H9 (cell line): ENCODE measurements around the gene LYPLA2. TPM values are rescaled to one million over a fixed set of nuclear protein-coding genes. Genes with fewer than 3 reads are reported as not detected.
"Not testable (repeated sequence)": the region's sequence is repeated elsewhere in the genome, so short reads cannot be mapped to it uniquely, and the experiment has no call there.

Source experiments
- DNase-seq: peaks from one replicate; pipeline ENCODE4 v3.0.0-alpha.2; 2017
- H2AFZ ChIP-seq: one replicate; pipeline ENCODE4 v1.6.1; 2013; ENCODE audit warnings: mild to moderate bottlenecking, low read length, control low read depth, moderate library complexity
- H2AK5ac ChIP-seq: 2 replicates; pipeline ENCODE4 v1.6.1; 2013; ENCODE audit warnings: low read length, control low read depth, mixed read lengths; ENCODE audit not compliant: insufficient read length
- H2BK120ac ChIP-seq: one replicate; pipeline ENCODE4 v1.6.1; 2013; ENCODE audit warnings: low read depth, mild to moderate bottlenecking, low read length, control low read depth, inconsistent platforms; ENCODE audit not compliant: poor library complexity, severe bottlenecking
- H2BK12ac ChIP-seq: 2 replicates; pipeline ENCODE4 v1.6.1; 2013; ENCODE audit warnings: low read length, control low read depth, mixed read lengths, low read depth; ENCODE audit not compliant: insufficient read length
- H2BK15ac ChIP-seq: 2 replicates; pipeline ENCODE4 v1.6.1; 2013; ENCODE audit warnings: low read depth, low read length, control low read depth
- H2BK20ac ChIP-seq: one replicate; pipeline ENCODE4 v1.6.1; 2013; ENCODE audit warnings: low read depth, mild to moderate bottlenecking, low read length, control low read depth, inconsistent platforms; ENCODE audit not compliant: poor library complexity, severe bottlenecking
- H2BK5ac ChIP-seq: 2 replicates; pipeline ENCODE4 v1.6.1; 2013; ENCODE audit warnings: low read length, control low read depth, mixed read lengths; ENCODE audit not compliant: insufficient read length
- H3K14ac ChIP-seq: 2 replicates; pipeline ENCODE4 v1.6.1; 2013; ENCODE audit warnings: low read length, control low read depth; ENCODE audit not compliant: insufficient read depth
- H3K18ac ChIP-seq: 2 replicates; pipeline ENCODE4 v1.6.1; 2013; ENCODE audit warnings: low read depth, mild to moderate bottlenecking, mixed read lengths, low read length, control low read depth; ENCODE audit not compliant: insufficient read length
- H3K23ac ChIP-seq: 2 replicates; pipeline ENCODE4 v1.6.1; 2013; ENCODE audit warnings: low read length, control low read depth, mixed read lengths, low read depth; ENCODE audit not compliant: insufficient read length
- H3K23me2 ChIP-seq: 2 replicates; pipeline ENCODE4 v1.6.1; 2013; ENCODE audit warnings: low read depth, mild to moderate bottlenecking, mixed read lengths, low read length, control low read depth; ENCODE audit not compliant: insufficient read length, poor library complexity, severe bottlenecking
- H3K27ac ChIP-seq: 2 replicates; pipeline ENCODE4 v1.5.1; 2013; ENCODE audit warnings: low read length, control low read depth, mixed read lengths, low read depth; ENCODE audit not compliant: insufficient read length
- H3K27me3 ChIP-seq: 2 replicates; pipeline ENCODE4 v1.6.1; 2013; ENCODE audit warnings: low read length, control low read depth, inconsistent platforms; ENCODE audit not compliant: insufficient read depth
- H3K4ac ChIP-seq: 2 replicates; pipeline ENCODE4 v1.6.1; 2013; ENCODE audit warnings: low read depth, mild to moderate bottlenecking, control low read depth, inconsistent platforms, low read length, moderate library complexity
- H3K4me1 ChIP-seq: 2 replicates; pipeline ENCODE4 v1.6.1; 2013; ENCODE audit warnings: low read length, control low read depth, inconsistent platforms; ENCODE audit not compliant: insufficient read depth
- H3K4me2 ChIP-seq: 2 replicates; pipeline ENCODE4 v1.6.1; 2013; ENCODE audit warnings: low read length, control low read depth, mixed read lengths; ENCODE audit not compliant: insufficient read length, insufficient read depth
- H3K56ac ChIP-seq: 2 replicates; pipeline ENCODE4 v1.6.1; 2013; ENCODE audit warnings: low read depth, mild to moderate bottlenecking, mixed read lengths, low read length, control low read depth; ENCODE audit not compliant: insufficient read length
- H3K79me1 ChIP-seq: 2 replicates; pipeline ENCODE4 v1.6.1; 2013; ENCODE audit warnings: low read depth, mild to moderate bottlenecking, moderate library complexity, low read length, control low read depth, inconsistent platforms; ENCODE audit not compliant: insufficient read depth, poor library complexity, severe bottlenecking
- H3K79me2 ChIP-seq: 2 replicates; pipeline ENCODE4 v1.6.1; 2013; ENCODE audit warnings: low read length, control low read depth, inconsistent platforms; ENCODE audit not compliant: insufficient read depth
- H3K9ac ChIP-seq: 2 replicates; pipeline ENCODE4 v1.6.1; 2013; ENCODE audit warnings: low read length, control low read depth, mixed read lengths; ENCODE audit not compliant: insufficient read length; ENCODE audit errors: extremely low read depth
- H3K9me3 ChIP-seq: one replicate; pipeline ENCODE4 v1.6.1; 2013; ENCODE audit warnings: low read depth, low read length, inconsistent platforms; ENCODE audit not compliant: control insufficient read depth
- H3T11ph ChIP-seq: one replicate; pipeline ENCODE4 v1.6.1; 2013; ENCODE audit warnings: mild to moderate bottlenecking, low read length, control low read depth, inconsistent platforms
- H4K20me1 ChIP-seq: one replicate; pipeline ENCODE4 v1.6.1; 2013; ENCODE audit not compliant: control insufficient read depth, insufficient read length, insufficient read depth
- H4K5ac ChIP-seq: 2 replicates; pipeline ENCODE4 v1.6.1; 2013; ENCODE audit warnings: low read depth, mild to moderate bottlenecking, mixed read lengths, low read length, control low read depth; ENCODE audit not compliant: insufficient read length
- H4K8ac ChIP-seq: replicated peaks from 2 replicates; pipeline ENCODE4 v1.6.1; 2013; ENCODE audit warnings: low read length, control low read depth, mixed read lengths, low read depth; ENCODE audit not compliant: insufficient read length
- H4K91ac ChIP-seq: 2 replicates; pipeline ENCODE4 v1.6.1; 2013; ENCODE audit warnings: low read depth, mild to moderate bottlenecking, moderate library complexity, mixed read lengths, low read length, control low read depth; ENCODE audit not compliant: insufficient read length
- H3K27ac Mint-ChIP-seq, 3 experiments: 2 replicates in 2 of 3; 3 replicates in 1 of 3; pipeline ENCODE4 v1.8.0; 2020 to 2021; ENCODE audit warnings: mixed read lengths in 3 of 3, mild to moderate bottlenecking in 1 of 3, moderate library complexity in 1 of 3
- H3K27me3 Mint-ChIP-seq: 2 replicates; pipeline ENCODE4 v1.8.0; 2021; ENCODE audit warnings: low read depth, mild to moderate bottlenecking, moderate library complexity, mixed read lengths
- H3K36me3 Mint-ChIP-seq, 3 experiments: 2 replicates in 2 of 3; 3 replicates in 1 of 3; pipeline ENCODE4 v1.8.0; 2020 to 2021; ENCODE audit warnings: low read depth in 3 of 3, mixed read lengths in 3 of 3; ENCODE audit not compliant: insufficient read depth in 1 of 3
- H3K4me1 Mint-ChIP-seq, 2 experiments: 2 replicates each; pipeline ENCODE4 v1.8.0; 2020; ENCODE audit warnings: mixed read lengths in 2 of 2
- H3K4me3 Mint-ChIP-seq, 2 experiments: 2 replicates in 1 of 2; 3 replicates in 1 of 2; pipeline ENCODE4 v1.8.0; 2020 to 2021; ENCODE audit warnings: mild to moderate bottlenecking in 2 of 2, mixed read lengths in 2 of 2, moderate library complexity in 1 of 2
- H3K9me3 Mint-ChIP-seq, 2 experiments: 2 replicates in 1 of 2; 3 replicates in 1 of 2; pipeline ENCODE4 v1.8.0; 2020; ENCODE audit warnings: mild to moderate bottlenecking in 2 of 2, mixed read lengths in 2 of 2, moderate library complexity in 1 of 2
- WGBS: extraction: QIAGEN DNeasy Blood & Tissue Kit; methylation state at CpG from one replicate; pipeline ENCODE4 v1.1.7; 2013; ENCODE audit warnings: missing lambda C conversion rate, low lambda C conversion rate, mixed read lengths; ENCODE audit not compliant: insufficient read length; ENCODE audit errors: extremely low coverage; 5-methylcytosine and 5-hydroxymethylcytosine counted together
- total RNA-seq: library from RNA; stranded (reverse); gene quantifications from 2 replicates; pipeline ENCODE4 v1.2.1, GENCODE V29; 2021
- TF ChIP-seq, protein P1 (sequence below): fragments of 200-600 bp; sonication (generic); conservative IDR thresholded peaks from 3 replicates; pipeline ENCODE4 v1.8.0; 2021; ENCODE audit warnings: antibody characterized with exemption, mild to moderate bottlenecking

Gene LYPLA2
- total RNA-seq, 1 experiment from 2014 or later = 118 TPM

- Histone ChIP-seq H3K27ac (no peak overlapping the region), H3K79me1 (no peaks in the 10 kb centered on the region), H4K8ac (no peak overlapping the region), H4K91ac (no peak overlapping the region), H3K27me3 (no peaks in the 10 kb centered on the region), H3K4me2 (peak overlapping the region; percentile 85), H4K5ac (no peak overlapping the region), H3K79me2 (no peaks in the 10 kb centered on the region), H3K14ac (no peak overlapping the region), H2BK120ac (no peak overlapping the region), H3K56ac (no peak overlapping the region), H3K9ac (no peak overlapping the region), H3K4me1 (no peaks in the 10 kb centered on the region; the same call in 1 of the 2 replicates), H3T11ph (no peak overlapping the region), H3K4ac (no peak overlapping the region), H2AFZ (no peak overlapping the region), H2AK5ac (no peak overlapping the region), H2BK5ac (no peak overlapping the region), H2BK20ac (no peak overlapping the region), H3K23me2 (peaks cover 11% of the 10 kb centered on the region), H4K20me1 (no peaks in the 10 kb centered on the region), H3K18ac (no peak overlapping the region), H2BK15ac (no peak overlapping the region), H2BK12ac (no peak overlapping the region), H3K23ac (no peak overlapping the region), H3K9me3 (no peaks in the 10 kb centered on the region)
- no peak overlapping the region for H3K27ac Mint-ChIP-seq
- peaks cover 2 to 21% (median 16%) of the 10 kb centered on the region in 3 experiments; a peak in 5 of 7 replicates for H3K36me3 Mint-ChIP-seq
- no peak for DNase-seq
- TF ChIP-seq, protein P1, sequence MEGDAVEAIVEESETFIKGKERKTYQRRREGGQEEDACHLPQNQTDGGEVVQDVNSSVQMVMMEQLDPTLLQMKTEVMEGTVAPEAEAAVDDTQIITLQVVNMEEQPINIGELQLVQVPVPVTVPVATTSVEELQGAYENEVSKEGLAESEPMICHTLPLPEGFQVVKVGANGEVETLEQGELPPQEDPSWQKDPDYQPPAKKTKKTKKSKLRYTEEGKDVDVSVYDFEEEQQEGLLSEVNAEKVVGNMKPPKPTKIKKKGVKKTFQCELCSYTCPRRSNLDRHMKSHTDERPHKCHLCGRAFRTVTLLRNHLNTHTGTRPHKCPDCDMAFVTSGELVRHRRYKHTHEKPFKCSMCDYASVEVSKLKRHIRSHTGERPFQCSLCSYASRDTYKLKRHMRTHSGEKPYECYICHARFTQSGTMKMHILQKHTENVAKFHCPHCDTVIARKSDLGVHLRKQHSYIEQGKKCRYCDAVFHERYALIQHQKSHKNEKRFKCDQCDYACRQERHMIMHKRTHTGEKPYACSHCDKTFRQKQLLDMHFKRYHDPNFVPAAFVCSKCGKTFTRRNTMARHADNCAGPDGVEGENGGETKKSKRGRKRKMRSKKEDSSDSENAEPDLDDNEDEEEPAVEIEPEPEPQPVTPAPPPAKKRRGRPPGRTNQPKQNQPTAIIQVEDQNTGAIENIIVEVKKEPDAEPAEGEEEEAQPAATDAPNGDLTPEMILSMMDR = no peak
- H3K27me3 Mint-ChIP-seq = peaks cover 8% of the 10 kb centered on the region
- peaks cover 9 to 11% of the 10 kb centered on the region in 2 experiments for H3K4me1 Mint-ChIP-seq
- no peaks in the 10 kb centered on the region for H3K9me3 Mint-ChIP-seq
- H3K4me3 Mint-ChIP-seq = peak overlapping the region; percentile 15 to 61; a peak in 2 of 5 replicates
- WGBS = no CpG with 5 or more reads among the region's 10 CpGs
These were observed 10.9 kb downstream of the LYPLA2 start for GRCh38 chr1:23801876-23802275.

DNA sequence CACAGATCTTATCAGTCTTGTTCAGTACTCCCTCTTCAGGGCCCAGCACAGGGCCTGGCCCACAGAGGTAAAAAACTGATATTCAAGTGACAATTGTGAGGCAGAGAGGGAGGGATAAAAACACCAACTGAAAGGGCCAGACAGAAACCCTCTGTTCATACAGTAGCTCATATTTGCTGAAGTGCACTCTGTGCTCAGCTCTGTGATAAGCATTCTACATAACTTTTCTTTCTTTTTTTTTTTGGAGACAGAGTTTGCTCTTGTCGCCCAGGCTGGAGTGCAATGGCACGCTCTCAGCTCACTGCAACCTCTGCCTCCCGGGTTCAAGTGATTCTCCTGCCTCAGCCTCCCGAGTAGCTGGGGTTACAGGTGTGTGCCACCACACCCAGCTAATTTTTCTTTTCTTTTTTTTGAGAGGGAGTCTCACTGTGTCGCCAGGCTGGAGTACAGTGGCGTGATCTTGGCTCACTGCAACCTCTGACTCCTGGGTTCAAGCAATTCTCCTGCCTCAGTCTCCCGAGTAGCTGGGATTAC, 11.9 kb downstream of the LYPLA2 start:
- H3K56ac ChIP-seq, H3K27ac ChIP-seq, H3K4me2 ChIP-seq, H2AFZ ChIP-seq, H3K27ac Mint-ChIP-seq, H3K27me3 ChIP-seq, H2BK12ac ChIP-seq, H3K79me2 ChIP-seq, H3K18ac ChIP-seq, H2BK20ac ChIP-seq, H3K14ac ChIP-seq, H3K79me1 ChIP-seq, H2AK5ac ChIP-seq, H3K23ac ChIP-seq, H3K4ac ChIP-seq, H3K9me3 Mint-ChIP-seq, H3K9me3 ChIP-seq, H3K9ac ChIP-seq, H3K4me1 ChIP-seq, H4K91ac ChIP-seq, H2BK15ac ChIP-seq, H4K20me1 ChIP-seq, H4K8ac ChIP-seq, DNase-seq, H3T11ph ChIP-seq, H3K4me3 Mint-ChIP-seq, H2BK120ac ChIP-seq, H2BK5ac ChIP-seq, H4K5ac ChIP-seq: not testable (repeated sequence)
- H3K4me1 Mint-ChIP-seq = peaks cover 9 to 11% of the 10 kb centered on the region in 2 experiments
- WGBS = no CpG with 5 or more reads among the region's 7 CpGs
- peaks cover under 1 to 15% (median 11%) of the 10 kb centered on the region in 3 experiments; a peak in 5 of 7 replicates for H3K36me3 Mint-ChIP-seq
- H3K23me2 ChIP-seq = peaks cover 11% of the 10 kb centered on the region
- peaks cover 11% of the 10 kb centered on the region for H3K27me3 Mint-ChIP-seq
